Fibroblast of skin of right quadriceps (primary cell): Measurements from ENCODE around the gene BOD1L2.

ENCODE experiments used
- DNase-seq: peaks from one replicate; pipeline ENCODE4 v3.0.0-alpha.2; 2013

The BOD1L2 gene

GRCh38 chr18:57150828-57151227 lies 3.9 kb downstream of the BOD1L2 start:
- no peak for DNase-seq

- DNase-seq = no peak
Observed at GRCh38 chr18:57154191-57154830, 7.4 kb downstream of the BOD1L2 start.

GRCh38 chr18:57164401-57164800 lies 17.5 kb downstream of the BOD1L2 start:
- DNase-seq = no peak

- DNase-seq = no peak
Observed at GRCh38 chr18:57167617-57168308, 20.9 kb downstream of the BOD1L2 start.

GRCh38 chr18:57171026-57171425 lies 24.1 kb downstream of the BOD1L2 start:
- DNase-seq = no peak

GRCh38 chr18:57175532-57175931 lies 28.6 kb downstream of the BOD1L2 start:
- no peak for DNase-seq

- no peak for DNase-seq
Observed at GRCh38 chr18:57185434-57185833, 38.5 kb downstream of the BOD1L2 start.

GRCh38 chr18:57188851-57189557 lies 42.1 kb downstream of the BOD1L2 start:
- DNase-seq = no peak

GRCh38 chr18:57190026-57190425 lies 43.1 kb downstream of the BOD1L2 start:
- no peak for DNase-seq

GRCh38 chr18:57194070-57194469 lies 47.2 kb downstream of the BOD1L2 start:
- DNase-seq = no peak

GRCh38 chr18:57194622-57195021 lies 47.7 kb downstream of the BOD1L2 start:
- no peak for DNase-seq

- DNase-seq = no peak
Observed at GRCh38 chr18:57195341-57195740, 48.5 kb downstream of the BOD1L2 start.

GRCh38 chr18:57197261-57197660 lies 50.4 kb downstream of the BOD1L2 start:
- no peak for DNase-seq

GRCh38 chr18:57198073-57198472 lies 51.2 kb downstream of the BOD1L2 start:
- DNase-seq = no peak
